Bronchial epithelial cell (primary cell): ENCODE measurements around the gene CAPN5. TPM values are rescaled to one million over a fixed set of nuclear protein-coding genes. Genes with fewer than 3 reads are reported as not detected.

Source experiments
- DNase-seq: peaks from one replicate; pipeline ENCODE4 v3.0.0-alpha.2; 2010; ENCODE audit warnings: low read depth
- FAIRE-seq: peaks from 2 replicates; lab custom pipeline; 2011; peaks lifted over from hg19 to GRCh38; lab: Jason Lieb, UNC
- H3K27me3 ChIP-seq: 2 replicates; pipeline ENCODE4 v1.5.1; 2011; ENCODE audit warnings: low read length; ENCODE audit not compliant: control insufficient read depth, insufficient read depth
- H3K36me3 ChIP-seq: 2 replicates; pipeline ENCODE4 v1.5.1; 2011; ENCODE audit warnings: low read length; ENCODE audit not compliant: control insufficient read depth, insufficient read depth
- H3K4me3 ChIP-seq: 2 replicates; pipeline ENCODE4 v1.5.1; 2011; ENCODE audit warnings: mild to moderate bottlenecking, low read depth, low read length, control low read depth
- CTCF ChIP-seq: IDR thresholded peaks from 2 replicates; pipeline ENCODE4 v1.5.1; 2011; ENCODE audit warnings: mild to moderate bottlenecking, moderate library complexity, low read length, control low read depth, inconsistent platforms; ENCODE audit not compliant: insufficient read depth, severe bottlenecking
- total RNA-seq: library from RNA; depleted of rRNA; stranded (reverse); fragments of >200 nt; gene quantifications from 2 replicates; pipeline ENCODE4 v1.2.1, GENCODE V29; 2014

The CAPN5 gene
- total RNA-seq, 1 donor from 2014 or later, result 3.2 TPM

GRCh38 chr11:77144196-77144856 lies 77.6 kb downstream of the CAPN5 start:
- FAIRE-seq (no peak), DNase-seq (no peak)
- Histone ChIP-seq H3K36me3 (no peaks in the 10 kb centered on the region), H3K27me3 (peaks cover 7% of the 10 kb centered on the region), H3K4me3 (no peak overlapping the region)
- TF ChIP-seq CTCF, result no peak

- Histone ChIP-seq H3K4me3 (no peak overlapping the region), H3K36me3 (no peaks in the 10 kb centered on the region), H3K27me3 (peaks cover 7% of the 10 kb centered on the region)
- no peak for TF ChIP-seq CTCF
- FAIRE-seq, result no peak
- DNase-seq, result no peak
These were observed 78.2 kb downstream of the CAPN5 start for GRCh38 chr11:77144857-77145428.

- H3K36me3 ChIP-seq, result no peaks in the 10 kb centered on the region
- TF ChIP-seq CTCF, result no peak
- no peak for DNase-seq
- no peak for FAIRE-seq
- H3K4me3 ChIP-seq, result no peak overlapping the region
- peaks cover 10% of the 10 kb centered on the region for H3K27me3 ChIP-seq
These were observed 79.7 kb downstream of the CAPN5 start for GRCh38 chr11:77146261-77147035.

GRCh38 chr11:77147036-77147315 lies 80.2 kb downstream of the CAPN5 start:
- Histone ChIP-seq H3K27me3 (peaks cover 10% of the 10 kb centered on the region), H3K4me3 (no peak overlapping the region), H3K36me3 (no peaks in the 10 kb centered on the region)
- FAIRE-seq (no peak), DNase-seq (no peak)
- no peak for TF ChIP-seq CTCF

GRCh38 chr11:77147668-77148321 lies 81.0 kb downstream of the CAPN5 start:
- FAIRE-seq, result no peak
- peaks cover 10% of the 10 kb centered on the region for H3K27me3 ChIP-seq
- H3K4me3 ChIP-seq, result peak overlapping the region; percentile 26
- DNase-seq, result no peak
- TF ChIP-seq CTCF, result no peak
- no peaks in the 10 kb centered on the region for H3K36me3 ChIP-seq
